ENCODE data around the gene TSPAN1.

DNA sequence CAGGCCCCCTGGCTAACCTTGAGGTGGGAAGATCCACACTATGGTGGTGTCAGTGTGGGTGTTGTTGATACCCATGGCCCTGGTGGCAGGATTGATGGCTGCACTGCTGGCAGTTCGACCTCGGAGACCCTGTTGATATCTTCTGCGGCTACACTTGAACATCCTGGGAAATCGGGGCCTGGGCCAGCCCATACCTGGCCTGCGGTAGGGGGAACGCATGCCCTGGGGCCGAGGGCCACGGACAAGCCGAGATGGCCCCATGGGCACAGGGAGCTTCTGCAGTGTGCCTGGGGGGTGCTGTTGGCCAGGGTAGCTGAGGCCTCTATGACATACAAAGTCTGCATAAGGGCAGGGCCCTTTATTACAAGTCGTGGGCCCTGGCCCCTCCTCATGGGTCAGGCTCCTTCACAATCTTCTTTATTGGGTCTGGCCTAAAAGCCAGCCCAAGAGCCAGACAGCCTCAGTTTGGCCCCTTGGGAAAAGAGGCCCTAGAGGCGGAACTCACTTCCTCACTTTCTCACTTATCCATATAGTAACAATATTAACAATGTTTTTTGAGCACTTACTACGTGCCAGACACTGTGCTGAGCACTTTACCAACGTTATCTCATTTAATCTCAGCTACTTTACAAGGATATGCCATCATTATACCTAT is 1.5 kb downstream of the TSPAN1 start, which contains the start of gene P3R3URF:
- TF ChIP-seq EZH2 (IDR thresholded peaks at IDR 0.05; ENCODE audit: low read depth): no peak
- TF ChIP-seq, protein P1, sequence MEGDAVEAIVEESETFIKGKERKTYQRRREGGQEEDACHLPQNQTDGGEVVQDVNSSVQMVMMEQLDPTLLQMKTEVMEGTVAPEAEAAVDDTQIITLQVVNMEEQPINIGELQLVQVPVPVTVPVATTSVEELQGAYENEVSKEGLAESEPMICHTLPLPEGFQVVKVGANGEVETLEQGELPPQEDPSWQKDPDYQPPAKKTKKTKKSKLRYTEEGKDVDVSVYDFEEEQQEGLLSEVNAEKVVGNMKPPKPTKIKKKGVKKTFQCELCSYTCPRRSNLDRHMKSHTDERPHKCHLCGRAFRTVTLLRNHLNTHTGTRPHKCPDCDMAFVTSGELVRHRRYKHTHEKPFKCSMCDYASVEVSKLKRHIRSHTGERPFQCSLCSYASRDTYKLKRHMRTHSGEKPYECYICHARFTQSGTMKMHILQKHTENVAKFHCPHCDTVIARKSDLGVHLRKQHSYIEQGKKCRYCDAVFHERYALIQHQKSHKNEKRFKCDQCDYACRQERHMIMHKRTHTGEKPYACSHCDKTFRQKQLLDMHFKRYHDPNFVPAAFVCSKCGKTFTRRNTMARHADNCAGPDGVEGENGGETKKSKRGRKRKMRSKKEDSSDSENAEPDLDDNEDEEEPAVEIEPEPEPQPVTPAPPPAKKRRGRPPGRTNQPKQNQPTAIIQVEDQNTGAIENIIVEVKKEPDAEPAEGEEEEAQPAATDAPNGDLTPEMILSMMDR (conservative IDR thresholded peaks at IDR 0.05): no peak
